Small intestine (tissue), 16 donors: Measurements from ENCODE around the gene MBD3L2. TPM values are rescaled to one million over a fixed set of nuclear protein-coding genes. Genes with fewer than 3 reads are reported as not detected.
"Not testable (repeated sequence)": the region's sequence is repeated elsewhere in the genome, so short reads cannot be mapped to it uniquely, and the experiment has no call there.

Experiments
- DNase-seq, 2 donors: peaks; one replicate each; pipeline versions ENCODE4 v3.0.0 to v3.0.0-alpha.2; 2013
- FAIRE-seq: peaks from 2 replicates; lab custom pipeline; 2012; peaks lifted over from hg19 to GRCh38; lab: Jason Lieb, UNC
- H3K27ac ChIP-seq, 3 donors: one replicate each; pipeline ENCODE4 v1.5.1; 2013; ENCODE audit warnings: low read length in 2 of 3, mild to moderate bottlenecking in 2 of 3, control low read depth in 1 of 3, inconsistent platforms in 1 of 3, low read depth in 1 of 3, moderate library complexity in 1 of 3
- H3K27me3 ChIP-seq, 3 donors: one replicate each; pipeline ENCODE4 v1.6.1; 2013; ENCODE audit warnings: low read length in 3 of 3, inconsistent platforms in 1 of 3; ENCODE audit not compliant: control insufficient read depth in 3 of 3, insufficient read depth in 3 of 3
- H3K36me3 ChIP-seq, 3 donors: one replicate each; pipeline ENCODE4 v1.6.1; 2013; ENCODE audit warnings: low read length in 3 of 3, inconsistent platforms in 1 of 3, low read depth in 1 of 3, mild to moderate bottlenecking in 1 of 3, moderate library complexity in 1 of 3; ENCODE audit not compliant: control insufficient read depth in 3 of 3, insufficient read depth in 2 of 3
- H3K4me1 ChIP-seq, 3 donors: one replicate each; pipeline ENCODE4 v1.6.1; 2013; ENCODE audit warnings: low read length in 2 of 3, inconsistent platforms in 1 of 3, low read depth in 1 of 3, mild to moderate bottlenecking in 1 of 3, moderate library complexity in 1 of 3; ENCODE audit not compliant: control insufficient read depth in 3 of 3, insufficient read depth in 2 of 3
- H3K4me3 ChIP-seq, 3 donors: one replicate each; pipeline ENCODE4 v1.5.1; 2013; ENCODE audit warnings: low read length in 3 of 3, control low read depth in 1 of 3, inconsistent platforms in 1 of 3, low read depth in 1 of 3, mild to moderate bottlenecking in 1 of 3, moderate library complexity in 1 of 3
- H3K9me3 ChIP-seq, 2 donors: one replicate each; pipeline ENCODE4 v1.6.1; 2013; ENCODE audit warnings: low read depth in 1 of 2, low read length in 1 of 2; ENCODE audit not compliant: control insufficient read depth in 2 of 2, insufficient read depth in 1 of 2
- WGBS, 3 donors: extraction: QIAGEN DNeasy Blood & Tissue Kit; methylation state at CpG; one replicate each; pipeline ENCODE4 v1.1.7; 2013; 5-methylcytosine and 5-hydroxymethylcytosine counted together
- long read RNA-seq, 10 donors: transcript quantifications; one replicate each; lab custom pipeline, GENCODE V29; 2026
- polyA plus RNA-seq, 4 donors: library from polyadenylated mRNA; stranded (reverse) in 3 of 4; unstranded in 1 of 4; fragments of 200-250 nt in 3 of 4; fragments of 120-200 nt in 1 of 4; gene quantifications; one replicate each; pipeline versions ENCODE4 v1.2.1 to v1.2.3, GENCODE V29; 2013
- donor health status: healthy with polysubstance abuse.
- donor health status: control.
- donor health status: control.
- donor health status: Bipolar disorder and iron deficiency.
- donor health status: healthy.

The MBD3L2 gene
- not detected for polyA plus RNA-seq
- long read RNA-seq, donor 1: 0 reads
- long read RNA-seq, donor 2: 0 reads
- long read RNA-seq, donor 3: 0 reads
- long read RNA-seq, donor 4: 0 reads
- long read RNA-seq, donor 5: 0 reads
- long read RNA-seq, donor 6: 0 reads
- long read RNA-seq, donor 7: 0 reads
- long read RNA-seq, donor 8: 0 reads
- long read RNA-seq, donor 9: 0 reads
- long read RNA-seq, donor 10: 0 reads

- H3K4me3 ChIP-seq, H3K4me1 ChIP-seq, H3K27ac ChIP-seq, H3K9me3 ChIP-seq, DNase-seq, H3K36me3 ChIP-seq, H3K27me3 ChIP-seq, FAIRE-seq: not testable (repeated sequence)
- no CpG with 5 or more reads among the region's 7 CpGs for WGBS, 3 donors
These were observed at the start of gene MBD3L2 for GRCh38 chr19:7049021-7049420. TSS of gene MBD3L2 (plus strand) at chr19:7049321. CDS start at chr19:7049374, 53 bp downstream.

- FAIRE-seq (no peak), DNase-seq (no peak)
- Histone ChIP-seq H3K27me3 (no peaks in the 10 kb centered on the region), H3K4me1 (no peaks in the 10 kb centered on the region), H3K4me3 (no peak overlapping the region), H3K27ac (no peak overlapping the region), H3K9me3 (peaks cover 0 to 4% of the 10 kb centered on the region in 2 donors), H3K36me3 (no peaks in the 10 kb centered on the region)
- WGBS, 3 donors: 74 to 80% (median 75%) methylated on average over 7 of the region's 7 CpGs
These were observed 49.2 kb upstream of the MBD3L2 start for GRCh38 chr19:6999933-7000332.

- DNase-seq: no peak
- Histone ChIP-seq H3K27ac (no peak overlapping the region), H3K36me3 (no peaks in the 10 kb centered on the region), H3K9me3 (peaks cover 0 to 4% of the 10 kb centered on the region in 2 donors), H3K27me3 (no peaks in the 10 kb centered on the region), H3K4me1 (no peaks in the 10 kb centered on the region), H3K4me3 (no peak overlapping the region)
- WGBS, 3 donors: 48 to 59% (median 57%) methylated on average over 3 of the region's 3 CpGs
- FAIRE-seq: no peak
These were observed 48.8 kb upstream of the MBD3L2 start for GRCh38 chr19:7000333-7000732.

GRCh38 chr19:7000816-7001215, 48.3 kb upstream of the MBD3L2 start:
- Histone ChIP-seq H3K9me3 (peaks cover 0 to 4% of the 10 kb centered on the region in 2 donors), H3K4me3 (no peak overlapping the region), H3K27me3 (no peaks in the 10 kb centered on the region), H3K27ac (no peak overlapping the region), H3K4me1 (no peaks in the 10 kb centered on the region), H3K36me3 (no peaks in the 10 kb centered on the region)
- 69 to 77% (median 76%) methylated on average over 1 of the region's 1 CpG for WGBS, 3 donors
- DNase-seq: no peak
- no peak for FAIRE-seq

- Histone ChIP-seq H3K9me3 (peaks cover 2 to 4% of the 10 kb centered on the region in 2 donors), H3K4me1 (no peaks in the 10 kb centered on the region), H3K36me3 (no peaks in the 10 kb centered on the region), H3K27me3 (no peaks in the 10 kb centered on the region), H3K4me3 (no peak overlapping the region), H3K27ac (no peak overlapping the region)
- WGBS, 3 donors: 55 to 61% (median 59%) methylated on average over 18 of the region's 18 CpGs
- FAIRE-seq (no peak), DNase-seq (peak; percentile 14 to 25)
These were observed 44.7 kb upstream of the MBD3L2 start for GRCh38 chr19:7004313-7004931.

- H3K27me3 ChIP-seq: no peaks in the 10 kb centered on the region
- no peaks in the 10 kb centered on the region for H3K4me1 ChIP-seq
- H3K9me3 ChIP-seq: peaks cover 2 to 4% of the 10 kb centered on the region in 2 donors
- H3K4me3 ChIP-seq: no peak overlapping the region
- FAIRE-seq: no peak
- 75 to 82% (median 79%) methylated on average over 11 of the region's 11 CpGs for WGBS, 3 donors
- no peak overlapping the region for H3K27ac ChIP-seq
- no peaks in the 10 kb centered on the region for H3K36me3 ChIP-seq
- DNase-seq: no peak
These were observed 42.9 kb upstream of the MBD3L2 start for GRCh38 chr19:7006135-7006704.

- 42 to 69% (median 62%) methylated on average over 4 of the region's 4 CpGs for WGBS, 3 donors
- no peak for DNase-seq
- FAIRE-seq: no peak
- no peaks in the 10 kb centered on the region for H3K36me3 ChIP-seq
- H3K27ac ChIP-seq: no peak overlapping the region
- H3K4me3 ChIP-seq: no peak overlapping the region
- H3K4me1 ChIP-seq: no peaks in the 10 kb centered on the region
- H3K9me3 ChIP-seq: peaks cover 2 to 4% of the 10 kb centered on the region in 2 donors
- H3K27me3 ChIP-seq: no peaks in the 10 kb centered on the region
These were observed 41.3 kb upstream of the MBD3L2 start for GRCh38 chr19:7007859-7008258.

GRCh38 chr19:7010722-7011593, 38.2 kb upstream of the MBD3L2 start:
- peaks cover 0 to 2% of the 10 kb centered on the region in 2 donors for H3K9me3 ChIP-seq
- DNase-seq: no peak
- no peak overlapping the region for H3K4me3 ChIP-seq
- H3K4me1 ChIP-seq: no peaks in the 10 kb centered on the region
- no peak for FAIRE-seq
- H3K27me3 ChIP-seq: no peaks in the 10 kb centered on the region
- no peak overlapping the region for H3K27ac ChIP-seq
- no peaks in the 10 kb centered on the region for H3K36me3 ChIP-seq
- 62 to 76% (median 65%) methylated on average over 11 to 12 of the region's 12 CpGs for WGBS, 3 donors
